DND-41 (cell line): ENCODE measurements around the gene KRTAP16-1.

Experiments used
- ATAC-seq: fragments of 200-7000 bp; cut with Tn5 transposase; 3 replicates; pipeline ENCODE4 v1.9.1; 2021; ENCODE audit warnings: low read depth; ENCODE audit not compliant: insufficient read depth
- DNase-seq: peaks from one replicate; pipeline ENCODE4 v3.0.0-alpha.2; 2020
- H2AFZ ChIP-seq: 2 replicates; pipeline ENCODE4 v1.6.0; 2012; ENCODE audit warnings: low read depth, low read length
- H3K27ac ChIP-seq: 2 replicates; pipeline ENCODE4 v1.5.1; 2012; ENCODE audit warnings: low read length, inconsistent platforms
- H3K27me3 ChIP-seq: fragments of 200-600 bp; sonication (generic); 2 replicates; pipeline ENCODE4 v1.6.0; 2012; ENCODE audit warnings: low read length, mild to moderate bottlenecking, inconsistent platforms; ENCODE audit not compliant: insufficient read depth, poor library complexity
- H3K36me3 ChIP-seq: 2 replicates; pipeline ENCODE4 v1.5.1; 2012; ENCODE audit warnings: low read length, inconsistent platforms; ENCODE audit not compliant: insufficient read depth
- H3K4me1 ChIP-seq: 2 replicates; pipeline ENCODE4 v1.5.1; 2012; ENCODE audit warnings: mild to moderate bottlenecking, low read length; ENCODE audit not compliant: insufficient read depth
- H3K4me2 ChIP-seq: 2 replicates; pipeline ENCODE4 v1.6.0; 2012; ENCODE audit warnings: mild to moderate bottlenecking, moderate library complexity, low read length, inconsistent platforms; ENCODE audit not compliant: insufficient read depth
- H3K4me3 ChIP-seq, 2 experiments: fragments of 200-600 bp in 1 of 2; shearing (Covaris generic) in 1 of 2; 2 replicates each; pipeline ENCODE4 v1.5.1; 2012 to 2016; ENCODE audit warnings: inconsistent platforms in 2 of 2, low read length in 2 of 2, mild to moderate bottlenecking in 2 of 2, low read depth in 1 of 2, moderate library complexity in 1 of 2
- H3K79me2 ChIP-seq: 2 replicates; pipeline ENCODE4 v1.6.0; 2012; ENCODE audit warnings: low read length, inconsistent platforms; ENCODE audit not compliant: insufficient read depth
- H3K9ac ChIP-seq: 2 replicates; pipeline ENCODE4 v1.6.0; 2012; ENCODE audit warnings: low read depth, mild to moderate bottlenecking, inconsistent platforms, low read length, moderate library complexity
- H3K9me3 ChIP-seq: 2 replicates; pipeline ENCODE4 v1.5.1; 2012; ENCODE audit warnings: low read length, moderate library complexity, mild to moderate bottlenecking, inconsistent platforms; ENCODE audit not compliant: insufficient read depth, severe bottlenecking
- H4K20me1 ChIP-seq: 2 replicates; pipeline ENCODE4 v1.6.0; 2012; ENCODE audit warnings: low read length; ENCODE audit not compliant: insufficient read depth
- EZH2 ChIP-seq: IDR thresholded peaks from 3 replicates; pipeline ENCODE4 v1.6.1; 2012; ENCODE audit warnings: borderline replicate concordance, low read depth, mild to moderate bottlenecking, moderate library complexity, low read length, inconsistent platforms; ENCODE audit not compliant: severe bottlenecking
- TF ChIP-seq, protein P1 (sequence below): IDR thresholded peaks from 2 replicates; pipeline ENCODE4 v1.5.1; 2012; ENCODE audit warnings: borderline replicate concordance, low read length, moderate library complexity, mild to moderate bottlenecking; ENCODE audit not compliant: poor library complexity, severe bottlenecking; ENCODE audit errors: extremely low read depth

KRTAP16-1 gene

GRCh38 chr17:41308918-41309359, at the start of gene KRTAP16-1:
KRTAP16-1 (minus strand) TSS chr17:41309309; CDS start chr17:41309253, 56 bp downstream.
- peaks cover 28% of the 10 kb centered on the region for H3K9me3 ChIP-seq
- no peaks in the 10 kb centered on the region for H4K20me1 ChIP-seq
- H3K4me1 ChIP-seq = peaks cover 20% of the 10 kb centered on the region
- no peak for TF ChIP-seq EZH2
- TF ChIP-seq, protein P1, sequence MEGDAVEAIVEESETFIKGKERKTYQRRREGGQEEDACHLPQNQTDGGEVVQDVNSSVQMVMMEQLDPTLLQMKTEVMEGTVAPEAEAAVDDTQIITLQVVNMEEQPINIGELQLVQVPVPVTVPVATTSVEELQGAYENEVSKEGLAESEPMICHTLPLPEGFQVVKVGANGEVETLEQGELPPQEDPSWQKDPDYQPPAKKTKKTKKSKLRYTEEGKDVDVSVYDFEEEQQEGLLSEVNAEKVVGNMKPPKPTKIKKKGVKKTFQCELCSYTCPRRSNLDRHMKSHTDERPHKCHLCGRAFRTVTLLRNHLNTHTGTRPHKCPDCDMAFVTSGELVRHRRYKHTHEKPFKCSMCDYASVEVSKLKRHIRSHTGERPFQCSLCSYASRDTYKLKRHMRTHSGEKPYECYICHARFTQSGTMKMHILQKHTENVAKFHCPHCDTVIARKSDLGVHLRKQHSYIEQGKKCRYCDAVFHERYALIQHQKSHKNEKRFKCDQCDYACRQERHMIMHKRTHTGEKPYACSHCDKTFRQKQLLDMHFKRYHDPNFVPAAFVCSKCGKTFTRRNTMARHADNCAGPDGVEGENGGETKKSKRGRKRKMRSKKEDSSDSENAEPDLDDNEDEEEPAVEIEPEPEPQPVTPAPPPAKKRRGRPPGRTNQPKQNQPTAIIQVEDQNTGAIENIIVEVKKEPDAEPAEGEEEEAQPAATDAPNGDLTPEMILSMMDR = no peak
- no peaks in the 10 kb centered on the region for H3K79me2 ChIP-seq
- peak within 1 kb of the TSS; percentile 14; the same call in 1 of the 2 replicates for H3K9ac ChIP-seq
- peak within 1 kb of the TSS; percentile 16; the same call in 1 of the 2 replicates for H3K4me2 ChIP-seq
- no peaks in the 10 kb centered on the region for H3K27me3 ChIP-seq
- DNase-seq (peak; percentile 65), ATAC-seq (peak; percentile 67)
- peak within 1 kb of the TSS; percentile 24 for H2AFZ ChIP-seq
- no peaks in the 10 kb centered on the region for H3K36me3 ChIP-seq
- peak within 1 kb of the TSS; percentile 82 for H3K27ac ChIP-seq
- peak within 1 kb of the TSS in 1 of 2 experiments; percentile 15; a peak in 1 of 4 replicates for H3K4me3 ChIP-seq

- Histone ChIP-seq H3K27me3 (peaks cover 6% of the 10 kb centered on the region), H4K20me1 (no peaks in the 10 kb centered on the region), H3K4me1 (no peaks in the 10 kb centered on the region), H3K27ac (no peak overlapping the region), H3K36me3 (no peaks in the 10 kb centered on the region), H2AFZ (no peak overlapping the region), H3K4me3 (no peak overlapping the region), H3K9ac (no peak overlapping the region), H3K79me2 (no peaks in the 10 kb centered on the region), H3K9me3 (no peaks in the 10 kb centered on the region), H3K4me2 (no peak overlapping the region)
- ATAC-seq (no peak), DNase-seq (no peak)
- TF ChIP-seq, protein P1 = no peak
- no peak for TF ChIP-seq EZH2
These were observed 45.4 kb upstream of the KRTAP16-1 start for GRCh38 chr17:41354536-41354935.

- no peak overlapping the region for H3K4me2 ChIP-seq
- no peak for ATAC-seq
- no peaks in the 10 kb centered on the region for H3K4me1 ChIP-seq
- H3K9me3 ChIP-seq = no peaks in the 10 kb centered on the region
- H4K20me1 ChIP-seq = no peaks in the 10 kb centered on the region
- H3K9ac ChIP-seq = no peak overlapping the region
- no peak for DNase-seq
- H3K27me3 ChIP-seq = peaks cover 6% of the 10 kb centered on the region
- no peak overlapping the region for H2AFZ ChIP-seq
- no peaks in the 10 kb centered on the region for H3K79me2 ChIP-seq
- H3K4me3 ChIP-seq = no peak overlapping the region
- no peaks in the 10 kb centered on the region for H3K36me3 ChIP-seq
- no peak overlapping the region for H3K27ac ChIP-seq
- TF ChIP-seq, protein P1 = no peak
- no peak for TF ChIP-seq EZH2
These were observed 43.7 kb upstream of the KRTAP16-1 start for GRCh38 chr17:41352597-41353366.
